GM18868 (cell line): ENCODE measurements around the gene SMC3.
A peak's percentile ranks its signal among the peaks of the same experiment; 100 is the strongest.
"Not testable (repeated sequence)": the region's sequence is repeated elsewhere in the genome, so short reads cannot be mapped to it uniquely, and the experiment has no call there.

ENCODE experiments used
- ATAC-seq: cut with Tn5 transposase; IDR thresholded peaks from one replicate; pipeline ENCODE4 v1.9.1; 2021; ENCODE audit warnings: mild to moderate bottlenecking, moderate library complexity; ENCODE audit not compliant: unreplicated experiment

SMC3 gene

GRCh38 chr10:110567201-110568054, at the start of gene SMC3:
SMC3 (plus strand) TSS chr10:110567695; CDS start chr10:110567817, 122 bp downstream.
- ATAC-seq = peak; percentile 83

- ATAC-seq = no peak
Observed at GRCh38 chr10:110522365-110522988, 45.0 kb upstream of the SMC3 start.

GRCh38 chr10:110523736-110524135, 43.8 kb upstream of the SMC3 start:
- no peak for ATAC-seq

GRCh38 chr10:110524179-110524858, 43.2 kb upstream of the SMC3 start:
- no peak for ATAC-seq

- no peak for ATAC-seq
Observed at GRCh38 chr10:110524859-110525232, 42.6 kb upstream of the SMC3 start.

- ATAC-seq = no peak
Observed at GRCh38 chr10:110525349-110526260, 41.9 kb upstream of the SMC3 start.

- ATAC-seq = no peak
Observed at GRCh38 chr10:110527731-110528171, 39.7 kb upstream of the SMC3 start.

GRCh38 chr10:110528224-110528996, 39.1 kb upstream of the SMC3 start:
- peak; percentile 6 for ATAC-seq

GRCh38 chr10:110528997-110529524, 38.4 kb upstream of the SMC3 start:
- ATAC-seq = peak; percentile 82

GRCh38 chr10:110529596-110530011, 37.9 kb upstream of the SMC3 start:
- no peak for ATAC-seq

- ATAC-seq = no peak
Observed at GRCh38 chr10:110530131-110530831, 37.2 kb upstream of the SMC3 start.

GRCh38 chr10:110531687-110532086, 35.8 kb upstream of the SMC3 start:
- ATAC-seq = no peak

GRCh38 chr10:110532628-110533027, 34.9 kb upstream of the SMC3 start:
- not testable (repeated sequence) for ATAC-seq

- no peak for ATAC-seq
Observed at GRCh38 chr10:110533149-110533548, 34.3 kb upstream of the SMC3 start.

- ATAC-seq = no peak
Observed at GRCh38 chr10:110534571-110534970, 32.9 kb upstream of the SMC3 start.

GRCh38 chr10:110535958-110536891, 31.3 kb upstream of the SMC3 start:
- peak; percentile 87 for ATAC-seq

- ATAC-seq = no peak
Observed at GRCh38 chr10:110539091-110539490, 28.4 kb upstream of the SMC3 start.

GRCh38 chr10:110540031-110540430, 27.5 kb upstream of the SMC3 start:
- no peak for ATAC-seq
